Kidney glomerular epithelial cell (primary cell): Measurements from ENCODE around the gene ASPA.
"Not testable (repeated sequence)": the region's sequence is repeated elsewhere in the genome, so short reads cannot be mapped to it uniquely, and the experiment has no call there.

Source experiments
- DNase-seq: peaks from one replicate; lab custom pipeline; 2025; lab: John Stamatoyannopoulos, UW

Gene ASPA

DNA sequence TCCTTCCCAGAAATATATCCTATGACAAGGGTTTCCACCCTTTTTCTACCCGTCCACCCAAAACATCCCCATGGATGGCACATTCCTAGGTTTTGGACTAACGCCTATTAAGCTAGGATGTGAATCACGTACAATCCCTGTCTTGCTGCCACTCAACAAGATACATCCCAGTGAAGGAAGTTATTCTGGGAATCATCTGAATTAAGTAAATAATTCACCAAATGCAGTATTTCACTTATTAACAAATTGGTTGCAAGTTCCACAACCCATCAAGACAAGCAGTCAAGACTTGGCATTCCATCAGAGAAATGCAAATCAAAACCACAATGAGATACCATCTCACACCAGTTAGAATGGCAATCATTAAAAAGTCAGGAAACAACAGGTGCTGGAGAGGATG, 32.1 kb downstream of the ASPA start:
- DNase-seq, result no peak

DNA sequence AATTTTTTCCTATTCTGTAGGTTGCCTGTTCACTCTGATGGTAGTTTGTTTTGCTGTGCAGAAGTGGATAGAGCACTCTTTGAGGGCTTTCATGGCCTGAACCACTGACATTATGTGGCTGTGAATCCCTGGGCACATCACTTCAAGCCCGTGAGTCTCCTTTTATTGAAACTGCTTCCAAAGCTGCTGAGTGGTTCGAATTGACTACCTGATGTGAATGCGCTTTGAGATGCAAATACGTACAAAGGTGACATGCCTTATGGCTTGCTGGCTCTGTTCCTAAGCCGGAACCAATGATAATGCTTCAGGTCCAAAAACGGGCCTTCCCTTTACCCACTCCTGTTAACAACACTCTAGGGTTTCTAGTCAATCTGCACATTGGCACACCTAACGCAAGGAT, 34.3 kb downstream of the ASPA start:
- DNase-seq, result no peak

DNA sequence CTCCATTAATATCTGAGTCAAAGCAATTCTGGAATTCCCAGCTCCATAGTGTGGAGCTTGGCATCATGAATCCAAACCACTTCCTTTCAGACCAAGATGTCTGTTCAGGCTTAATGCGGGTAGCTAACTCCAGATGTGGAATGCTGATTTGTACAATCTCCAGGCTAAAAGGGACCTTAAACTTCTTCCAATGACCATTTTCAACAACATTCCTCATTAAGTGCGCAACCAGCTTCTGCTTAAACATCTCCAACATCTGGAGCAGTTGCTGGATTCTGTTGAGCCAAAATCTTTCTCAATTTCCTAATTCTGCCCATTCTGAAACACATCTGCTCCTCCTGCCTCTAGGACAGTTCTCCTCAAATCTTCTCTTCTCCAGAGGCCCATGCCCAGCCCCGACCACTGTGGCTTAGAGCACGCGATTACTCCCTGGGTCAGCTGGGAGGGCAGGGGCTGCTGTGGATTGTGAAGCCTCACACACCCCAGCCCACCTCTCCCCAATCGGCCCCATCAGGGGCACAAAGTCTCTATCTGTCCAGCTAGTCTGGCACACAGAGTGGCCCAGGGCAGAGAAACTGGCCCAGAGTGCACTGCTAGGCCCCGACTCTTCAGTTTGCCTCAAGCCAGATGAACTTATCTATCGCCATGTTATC, 36.2 kb downstream of the ASPA start:
- DNase-seq, result no peak

DNA sequence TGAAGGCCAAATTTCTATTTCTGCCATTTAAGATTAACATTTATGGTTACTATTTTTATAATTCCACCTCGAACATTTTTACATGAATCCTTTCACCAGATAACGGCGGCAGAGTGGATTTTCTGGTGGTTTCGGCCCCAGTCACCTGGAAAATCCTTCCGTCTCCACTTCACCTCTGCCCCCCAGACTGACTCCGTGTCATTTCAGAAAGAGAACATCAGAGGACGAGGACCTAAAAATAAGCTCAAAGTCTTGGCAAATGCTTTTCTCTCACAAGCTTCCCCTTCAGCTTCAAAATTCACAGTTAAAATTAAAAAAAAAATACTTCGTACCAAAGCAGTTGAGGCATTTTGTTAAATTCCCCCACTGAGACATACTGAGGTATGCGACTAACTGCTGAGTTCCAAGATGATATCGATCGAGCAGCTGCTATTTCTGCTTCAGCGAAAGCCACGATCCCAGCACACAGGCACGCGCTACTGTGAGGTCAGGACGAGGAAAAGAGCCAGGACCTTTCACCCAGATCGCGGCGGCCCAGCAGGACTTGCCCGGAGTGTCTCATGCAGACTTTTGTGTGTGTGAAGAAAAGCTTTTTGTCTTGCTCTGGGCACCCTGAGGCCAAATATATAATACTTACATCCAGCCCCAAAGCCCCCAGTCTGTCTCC, 36.8 kb downstream of the ASPA start:
- DNase-seq, result no peak

DNA sequence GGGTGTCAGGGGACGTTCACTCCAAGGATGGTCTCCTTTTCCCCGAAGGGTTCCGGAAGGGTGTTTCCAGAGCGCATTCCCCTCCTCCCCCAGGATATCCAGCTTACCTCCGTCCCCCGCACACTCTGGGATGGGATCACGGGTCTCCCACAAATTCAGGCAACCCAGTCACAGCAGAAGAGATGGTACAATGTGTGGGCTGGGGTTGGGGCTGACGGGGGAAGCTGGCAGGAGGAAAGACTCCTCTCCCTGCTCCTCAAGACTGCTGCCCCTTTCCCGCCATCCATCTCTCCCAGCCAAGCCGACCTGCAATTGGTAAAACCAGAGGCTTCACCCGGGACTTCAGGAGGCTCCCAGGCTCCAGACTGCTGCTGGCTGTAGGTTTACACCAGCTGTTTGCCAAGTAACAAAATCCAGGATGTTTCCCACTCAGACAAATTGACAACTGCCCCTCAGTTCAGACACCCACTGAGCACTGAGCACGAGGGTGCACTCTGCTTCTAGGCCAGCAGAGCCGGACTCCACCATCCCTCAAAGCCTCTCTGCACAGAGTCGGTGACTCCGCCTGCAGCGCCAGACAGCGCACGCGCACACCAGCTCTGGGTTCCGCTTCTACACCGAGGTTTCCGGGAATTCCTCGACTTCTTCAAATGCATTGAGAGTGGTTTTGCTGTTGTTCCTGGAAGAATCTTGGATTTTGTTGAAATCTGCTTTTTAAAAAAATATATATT, 37.7 kb downstream of the ASPA start:
- DNase-seq, result no peak

DNA sequence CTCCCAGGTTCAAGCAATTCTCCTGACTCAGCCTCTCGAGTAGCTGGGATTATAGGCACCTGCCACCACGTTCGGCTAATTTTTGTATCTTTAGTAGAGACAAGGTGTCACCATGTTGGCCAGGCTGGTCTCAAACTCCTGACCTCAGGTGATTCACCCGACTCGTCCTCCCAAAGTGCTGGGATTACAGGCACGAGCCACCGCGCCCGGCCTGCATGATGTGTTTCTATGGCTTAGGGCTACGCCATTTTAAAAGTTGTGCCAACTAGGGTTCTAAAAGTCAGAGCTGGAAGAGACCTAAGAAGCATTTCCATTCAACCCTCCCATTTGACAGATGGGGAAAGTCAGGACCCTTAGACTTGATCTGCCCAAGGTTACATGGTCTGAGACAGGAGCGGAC, 38.4 kb downstream of the ASPA start:
- DNase-seq, result not testable (repeated sequence)

DNA sequence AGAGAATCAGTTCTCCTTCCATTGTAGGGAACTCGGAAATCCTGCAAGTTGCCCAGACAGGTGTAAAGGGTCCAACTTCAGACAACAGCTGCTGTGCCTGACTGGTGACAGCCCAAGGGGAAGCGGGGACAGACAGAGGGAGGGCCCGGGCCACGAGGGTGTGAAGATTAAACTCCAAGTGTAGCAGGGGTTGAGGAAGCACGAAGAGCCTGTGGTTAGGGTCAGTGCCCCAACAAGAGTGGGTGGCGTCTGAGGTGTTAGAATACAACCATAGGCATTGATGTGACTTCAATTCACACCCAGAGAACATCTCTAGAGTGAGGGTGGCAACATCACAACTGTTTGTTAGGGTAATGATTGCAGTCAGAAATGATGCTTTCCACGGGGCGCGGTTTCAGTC, 39.1 kb downstream of the ASPA start:
- no peak for DNase-seq

DNA sequence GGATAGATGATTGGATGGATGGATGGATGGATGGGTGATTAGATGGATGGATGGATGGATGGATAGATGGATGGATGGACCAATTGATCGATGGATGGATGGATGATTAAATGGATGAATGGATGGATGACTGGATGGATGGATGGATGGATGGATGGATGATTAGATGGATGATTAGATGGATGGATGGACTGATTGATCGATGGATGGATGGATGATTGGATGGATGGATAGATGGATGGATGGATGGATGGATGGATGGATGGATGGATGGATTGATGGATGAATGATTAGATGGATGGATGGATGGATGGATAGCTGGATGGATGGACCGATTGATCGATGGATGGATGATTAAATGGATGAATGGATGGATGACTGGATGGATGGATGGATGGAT, 43.7 kb downstream of the ASPA start:
- not testable (repeated sequence) for DNase-seq

DNA sequence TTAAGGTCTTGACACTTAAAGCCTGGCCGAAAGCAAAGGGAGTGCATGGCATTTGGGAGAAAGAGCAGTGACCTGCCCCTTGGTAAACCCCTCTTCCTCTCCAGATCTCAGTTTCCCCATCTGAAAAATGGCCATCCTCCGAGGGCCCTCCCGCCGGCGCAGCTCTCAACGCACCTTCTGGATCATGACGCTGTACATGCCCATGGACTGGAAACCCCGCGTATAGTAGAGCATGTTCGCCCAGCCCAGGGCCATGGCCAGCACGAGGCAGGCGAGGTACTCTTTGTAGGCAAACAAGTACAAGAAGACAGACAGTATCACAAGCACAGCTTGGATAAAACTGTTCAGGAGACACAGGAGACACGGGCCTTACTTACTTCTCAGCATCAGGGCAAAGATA, 48.2 kb downstream of the ASPA start:
- DNase-seq, result no peak

DNA sequence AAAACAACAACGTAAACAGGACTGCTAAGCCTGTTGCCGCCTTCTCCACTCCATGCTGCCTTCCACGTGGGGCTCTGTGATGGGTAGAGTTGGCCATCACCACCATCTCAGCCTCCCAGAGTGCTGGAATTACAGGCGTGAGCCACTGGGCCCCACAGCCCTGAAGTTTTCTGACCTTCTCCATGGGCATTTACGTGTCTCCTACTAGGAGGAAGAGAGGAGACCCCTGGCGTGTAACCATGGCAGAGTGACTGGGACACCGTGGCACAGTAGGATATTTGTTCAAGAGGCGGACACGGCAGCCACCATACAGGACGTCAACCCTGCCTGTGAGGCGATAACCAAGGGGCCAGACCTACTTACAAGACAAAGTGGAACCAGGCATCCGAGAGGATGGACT, 50.7 kb downstream of the ASPA start:
- no peak for DNase-seq

DNA sequence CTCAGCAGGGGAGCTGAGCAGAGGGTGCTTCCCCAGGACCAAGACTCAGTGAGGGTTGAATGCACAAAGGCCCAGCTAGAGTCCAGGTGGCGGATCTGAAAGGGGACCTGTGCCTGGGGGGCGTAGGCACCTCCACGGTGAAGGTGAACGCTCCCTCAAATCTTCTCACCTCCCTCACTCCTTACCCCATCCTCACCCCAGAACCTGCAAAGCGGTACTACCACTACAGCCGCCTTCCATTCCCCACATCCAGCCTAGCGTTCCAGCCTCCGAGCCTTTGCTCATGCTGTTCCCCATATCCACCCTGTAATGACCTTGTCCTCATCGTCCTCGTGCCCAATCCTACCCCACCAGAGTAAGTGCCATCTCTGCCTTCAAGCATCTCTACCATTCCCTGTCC, 51.2 kb downstream of the ASPA start:
- DNase-seq, result no peak

DNA sequence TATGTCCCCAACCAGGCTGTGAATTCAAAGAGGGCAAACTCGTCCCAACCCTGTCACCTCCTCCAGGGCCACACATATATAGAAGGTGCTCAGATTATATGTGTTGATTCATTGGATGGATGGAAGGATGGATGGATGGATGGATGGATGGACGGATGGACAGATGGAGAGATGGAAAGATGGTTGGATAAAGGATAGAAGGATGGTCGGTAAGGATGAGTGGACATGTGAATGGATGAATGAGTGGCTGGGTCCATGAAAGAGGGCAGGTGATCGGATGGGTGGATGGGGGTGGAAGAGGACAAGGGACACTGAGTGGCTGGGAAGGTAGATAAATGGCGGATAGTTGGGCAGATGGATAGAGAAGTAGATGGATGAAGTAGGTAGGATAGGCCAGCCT, 51.7 kb downstream of the ASPA start:
- no peak for DNase-seq

DNA sequence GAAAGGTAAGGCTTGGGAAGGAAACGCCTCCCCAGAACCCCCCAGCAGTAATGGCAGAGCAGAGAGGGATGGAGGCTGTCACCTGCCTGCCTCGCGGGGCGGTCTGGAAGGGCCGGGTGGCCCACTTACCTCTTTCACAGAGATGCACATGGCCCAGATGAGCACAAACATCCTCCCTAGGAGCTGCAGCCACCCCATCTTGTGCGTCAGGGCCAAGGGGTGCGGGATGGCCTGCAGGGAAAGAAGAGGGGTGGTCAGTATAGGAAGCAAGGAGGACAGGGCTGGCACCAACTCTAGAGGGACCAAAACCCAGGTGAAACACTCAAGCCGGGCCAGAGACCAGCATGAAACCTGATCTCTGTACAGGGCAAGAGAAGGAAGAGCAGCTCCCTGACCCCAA, 52.1 kb downstream of the ASPA start:
- no peak for DNase-seq

DNA sequence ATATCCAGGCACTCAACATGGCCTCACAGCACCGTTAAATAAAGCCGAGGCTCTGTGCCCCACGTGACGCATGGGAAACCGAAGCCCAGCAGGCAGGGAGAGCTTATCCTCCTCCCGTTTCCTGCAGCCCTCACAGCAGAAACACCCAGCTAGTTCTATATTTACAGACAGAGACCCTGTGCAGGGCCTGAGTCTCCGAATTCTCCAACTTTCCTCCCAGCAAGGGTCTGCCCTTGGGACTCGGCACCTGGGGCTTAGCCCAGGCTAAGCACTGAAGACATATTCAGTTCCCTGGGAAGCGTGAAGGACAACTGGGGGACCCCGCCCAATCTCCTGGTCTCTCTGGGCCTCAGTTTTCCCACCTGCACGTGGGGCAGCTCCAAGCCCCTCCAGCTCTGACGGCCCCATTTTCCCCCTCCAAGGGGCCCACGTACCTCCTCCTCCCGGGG, 52.6 kb downstream of the ASPA start:
- no peak for DNase-seq

DNA sequence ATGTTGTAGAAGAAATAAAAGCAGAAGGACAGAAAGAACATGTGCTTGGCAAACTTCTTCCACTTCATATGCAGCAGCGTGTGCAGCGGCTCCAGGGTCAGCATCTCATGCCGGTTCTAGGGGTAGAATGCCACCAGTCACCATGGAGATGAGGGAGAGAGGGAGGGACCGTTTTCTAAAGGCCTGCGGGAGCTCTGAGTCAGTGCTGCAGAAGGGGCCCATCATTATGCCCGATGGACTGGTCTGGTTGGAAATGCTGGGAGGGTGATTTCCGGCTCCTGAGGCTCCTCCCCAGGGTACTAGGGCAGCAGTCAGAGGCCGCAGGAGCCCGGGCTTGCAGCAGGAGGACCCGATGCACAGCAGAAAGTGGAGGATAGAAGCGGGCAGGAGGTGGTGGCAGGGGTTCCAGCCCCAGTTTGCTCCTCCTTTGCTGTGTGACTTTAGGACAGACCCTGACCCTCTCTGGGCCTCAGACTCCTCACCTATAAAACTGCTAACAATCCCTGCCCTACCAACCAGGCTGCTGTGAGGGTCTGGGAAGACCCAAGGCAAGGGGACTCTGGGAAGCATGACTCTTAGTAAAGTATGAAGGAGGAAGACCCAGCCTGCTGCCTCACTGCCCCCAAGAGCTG, 53.2 kb downstream of the ASPA start:
- DNase-seq, result no peak

DNA sequence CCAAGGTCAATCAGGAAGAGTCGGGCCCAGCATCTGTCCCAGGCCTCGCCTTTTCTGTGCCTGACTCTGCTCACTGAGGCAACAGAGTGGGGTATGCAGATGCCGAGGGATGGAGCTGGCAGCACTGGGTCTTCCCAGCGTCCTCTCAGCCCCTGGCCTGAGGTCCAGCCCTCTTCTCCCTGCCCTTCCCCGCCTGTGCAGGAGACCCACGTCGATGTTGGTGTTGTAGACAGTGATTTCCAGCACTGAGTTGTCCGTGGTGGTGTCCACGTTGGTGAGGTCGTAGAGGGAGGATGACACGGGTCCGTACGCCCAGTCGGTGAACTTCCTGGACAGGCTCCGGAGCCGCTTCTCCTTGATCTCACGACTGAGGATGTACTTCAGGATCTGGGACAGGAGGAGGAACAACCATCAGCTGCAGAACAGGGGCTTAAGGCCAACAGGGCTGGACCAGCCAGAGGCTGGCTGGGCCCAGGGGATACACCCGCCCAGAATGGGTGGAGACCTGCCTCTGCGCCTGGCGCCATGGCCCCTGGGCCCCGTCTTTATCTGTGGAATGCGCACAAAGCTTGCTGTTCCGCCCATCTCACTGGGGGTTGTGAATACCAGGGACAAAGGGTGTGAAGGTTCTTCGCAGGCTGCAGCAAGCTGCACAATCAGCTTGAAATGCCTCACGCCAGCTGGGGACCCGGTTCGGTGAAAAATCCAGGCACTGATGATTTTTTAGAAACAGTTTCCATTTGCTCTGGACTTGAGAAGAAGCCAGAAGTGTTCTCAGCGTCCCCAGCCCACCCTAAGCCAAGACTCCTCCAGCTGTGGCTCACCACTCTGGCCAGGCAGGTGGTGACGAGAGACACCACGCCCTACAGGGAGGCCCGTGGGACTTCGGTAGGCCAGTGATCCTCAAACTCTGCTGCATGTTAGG, 54.3 kb downstream of the ASPA start:
- DNase-seq, result no peak

DNA sequence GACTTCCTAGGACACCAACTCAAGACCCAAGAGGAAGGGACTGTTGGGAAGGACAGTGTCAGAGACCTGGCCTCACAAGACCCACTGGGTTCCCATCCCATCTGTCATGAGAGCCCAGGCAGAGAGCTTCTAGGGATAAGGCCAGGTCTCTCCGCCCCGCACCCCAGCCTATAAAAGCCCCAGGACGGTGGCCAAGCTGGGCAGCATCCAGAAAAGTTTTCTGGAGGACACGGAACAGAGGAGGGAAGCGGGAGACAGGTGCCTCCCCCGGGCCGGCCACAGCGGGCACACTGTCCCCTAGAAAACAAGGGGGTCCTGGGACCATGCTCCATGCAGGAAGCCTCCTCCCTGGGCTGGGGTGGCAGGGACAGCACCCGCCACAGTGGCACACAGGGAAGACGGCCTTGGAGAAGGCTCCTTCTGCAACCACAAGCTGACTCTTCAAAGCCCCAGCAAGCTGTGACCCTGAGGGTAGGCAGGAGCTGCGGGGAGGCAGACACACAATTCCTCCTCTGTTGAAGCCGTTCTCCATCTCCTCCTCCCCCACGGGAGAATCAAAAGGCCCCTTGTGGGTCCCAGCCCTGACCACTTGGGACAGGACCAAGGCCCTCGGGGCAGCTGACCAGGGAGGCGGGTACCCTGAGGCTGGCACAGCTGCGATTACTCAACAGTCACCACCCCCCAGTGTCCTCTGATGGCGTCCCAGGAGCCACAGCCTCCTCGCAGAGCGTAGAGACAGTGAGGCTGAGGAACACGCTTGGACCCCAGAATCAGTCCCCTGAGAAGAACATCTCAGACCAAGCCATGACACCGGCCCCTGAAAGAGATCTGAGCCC, 55.7 kb downstream of the ASPA start:
- DNase-seq, result no peak

DNA sequence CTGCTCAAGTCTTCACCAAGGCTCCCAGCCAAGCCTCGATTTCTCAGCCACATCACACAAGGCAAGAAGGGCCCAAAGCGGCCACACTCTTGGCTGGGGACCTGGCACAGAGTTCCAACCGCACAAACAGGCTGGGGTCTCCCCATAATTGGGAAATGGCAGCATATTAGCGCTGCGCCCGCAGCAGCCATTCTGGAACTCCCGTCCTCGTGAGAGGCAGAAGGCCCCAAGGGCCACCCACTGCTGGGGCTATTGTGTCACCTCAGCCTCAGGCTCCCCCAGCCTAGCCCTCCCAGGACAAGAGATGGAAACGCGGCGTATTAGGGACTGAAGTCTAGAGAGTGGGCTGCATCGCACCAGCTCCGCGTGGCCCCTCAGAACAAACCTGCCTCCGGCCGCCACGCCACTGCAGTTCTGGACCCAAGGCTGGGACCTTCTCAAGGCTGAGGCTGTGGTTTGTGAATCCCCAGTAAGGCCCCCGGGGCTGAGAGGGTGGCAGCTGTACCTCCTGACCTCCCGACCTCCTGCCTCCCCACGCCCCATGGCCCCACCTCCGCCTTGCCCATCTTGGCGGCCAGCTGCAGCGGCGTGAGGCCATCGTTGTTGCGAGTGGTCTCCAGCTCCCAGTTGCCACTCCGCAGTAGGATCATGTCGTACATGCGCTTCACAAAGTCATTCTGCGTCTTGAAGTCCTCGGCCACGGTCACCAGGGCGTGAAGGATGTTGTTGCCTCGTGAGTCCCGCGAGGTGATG, 56.5 kb downstream of the ASPA start:
- DNase-seq, result no peak

DNA sequence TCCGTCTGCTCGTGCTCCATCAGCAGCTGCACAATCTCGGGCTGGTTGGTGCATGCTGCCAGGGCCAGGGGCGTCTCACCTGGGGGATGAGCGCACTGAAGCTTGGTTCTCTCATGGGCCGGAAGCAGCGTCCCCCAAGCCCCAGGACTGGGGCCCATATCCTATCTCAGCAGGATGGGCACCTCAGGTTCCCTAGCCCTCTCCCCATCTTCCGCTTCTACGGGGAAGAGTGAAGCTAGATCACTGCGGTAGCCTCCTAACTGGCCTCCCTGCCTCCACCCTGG, 57.0 kb downstream of the ASPA start:
- DNase-seq, result no peak

DNA sequence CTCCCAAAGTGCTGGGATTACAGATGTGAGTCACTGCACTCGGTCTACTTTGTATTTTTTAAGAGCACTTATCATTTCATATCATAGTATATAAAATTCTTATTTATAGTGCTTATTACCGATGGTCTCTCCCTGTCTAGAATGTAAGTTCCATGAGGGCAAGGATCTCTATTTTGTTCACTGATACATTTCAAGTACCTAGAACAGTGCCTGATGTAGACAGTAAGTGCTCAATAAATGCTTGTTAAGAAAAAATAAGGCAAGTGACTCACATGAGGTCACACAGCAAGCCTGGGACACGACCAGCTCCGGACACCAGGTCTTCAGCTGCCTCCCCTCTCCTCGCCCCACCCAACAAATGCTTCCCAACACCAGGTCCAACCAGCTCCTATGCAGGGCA, 58.0 kb downstream of the ASPA start:
- no peak for DNase-seq
